SIG-M5 treated with dmso at 0.1 percent for 504 hours (cell line): ENCODE measurements around the gene CTDSPL.

Source experiments
- DNase-seq: peaks from one replicate; lab custom pipeline; 2025; ENCODE audit not compliant: unreplicated experiment; lab: John Stamatoyannopoulos, UW

The CTDSPL gene

DNA sequence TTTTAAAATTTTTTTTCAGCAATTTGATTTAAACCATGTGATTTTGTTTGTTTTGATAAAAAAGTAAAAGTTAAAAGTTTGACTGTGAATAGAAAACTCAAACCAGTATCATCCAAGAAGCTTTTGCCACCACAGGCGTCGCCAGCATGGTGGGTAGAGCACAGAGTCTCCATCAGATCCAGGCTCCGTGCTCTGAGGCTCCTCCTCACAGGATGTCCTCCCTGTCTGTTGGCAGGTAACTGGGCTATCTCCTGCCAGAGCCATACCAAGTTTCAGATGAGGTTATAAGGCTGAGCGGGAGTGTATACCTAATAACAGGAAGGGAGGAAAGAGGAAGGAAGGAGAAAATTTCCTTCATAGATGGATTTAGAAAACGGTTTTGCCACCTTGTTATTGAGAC is 28.8 kb downstream of the CTDSPL start:
- DNase-seq = no peak

- no peak for DNase-seq
Observed at GRCh38 chr3:37891227-37891626, 29.5 kb downstream of the CTDSPL start.

DNA sequence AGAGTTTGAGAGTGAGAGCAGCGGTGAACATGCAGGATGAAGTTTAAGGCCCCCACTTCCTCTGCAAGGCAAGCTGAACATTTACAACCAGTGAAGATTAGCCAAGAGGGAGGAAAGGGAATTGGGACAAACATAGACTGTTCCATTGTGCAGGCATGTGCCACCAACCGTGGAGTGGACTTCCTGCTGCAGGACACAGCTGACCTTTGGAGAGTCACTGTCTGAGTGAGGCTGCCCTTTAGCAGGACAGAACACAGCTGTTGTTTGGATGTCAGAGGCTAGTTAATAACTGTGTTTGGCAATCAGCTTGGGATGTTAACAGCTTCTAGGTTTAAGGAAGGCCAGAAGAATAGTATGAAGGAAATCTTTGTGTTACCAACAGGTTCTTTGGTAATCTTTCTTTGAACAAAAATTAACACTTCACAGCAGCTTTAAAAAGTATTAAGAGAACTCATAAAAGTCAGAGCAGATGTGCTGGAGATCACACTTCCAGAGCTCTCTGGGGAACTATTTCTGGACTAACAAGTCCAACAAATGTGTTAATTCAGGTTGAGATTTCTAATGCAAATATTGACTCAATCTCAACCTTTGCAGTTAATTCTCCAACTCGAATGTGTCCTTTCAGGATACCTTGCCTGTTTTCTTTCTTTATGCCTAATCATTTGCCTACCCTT is 31.4 kb downstream of the CTDSPL start:
- no peak for DNase-seq

DNA sequence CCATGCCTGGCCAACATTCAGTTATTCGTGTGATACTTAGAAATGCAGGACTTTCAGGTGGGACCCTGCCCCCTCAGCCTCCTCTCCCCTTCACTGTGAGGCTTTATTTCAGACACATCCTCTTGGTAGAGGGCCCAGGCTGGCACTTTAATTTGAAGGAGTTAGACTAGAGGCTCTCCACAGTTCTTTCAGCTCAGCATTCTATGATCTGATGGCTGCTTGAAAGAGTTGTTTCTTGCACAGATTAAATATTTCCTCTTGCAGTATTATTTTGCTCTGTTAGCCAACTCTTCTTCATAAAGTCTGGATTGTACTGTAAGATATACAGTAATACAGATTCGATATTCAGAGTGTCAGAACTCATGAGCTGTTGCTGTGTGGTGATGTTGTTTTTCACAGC is 35.1 kb downstream of the CTDSPL start:
- no peak for DNase-seq

- DNase-seq = no peak
Observed at GRCh38 chr3:37897763-37898162, 36.1 kb downstream of the CTDSPL start.

DNA sequence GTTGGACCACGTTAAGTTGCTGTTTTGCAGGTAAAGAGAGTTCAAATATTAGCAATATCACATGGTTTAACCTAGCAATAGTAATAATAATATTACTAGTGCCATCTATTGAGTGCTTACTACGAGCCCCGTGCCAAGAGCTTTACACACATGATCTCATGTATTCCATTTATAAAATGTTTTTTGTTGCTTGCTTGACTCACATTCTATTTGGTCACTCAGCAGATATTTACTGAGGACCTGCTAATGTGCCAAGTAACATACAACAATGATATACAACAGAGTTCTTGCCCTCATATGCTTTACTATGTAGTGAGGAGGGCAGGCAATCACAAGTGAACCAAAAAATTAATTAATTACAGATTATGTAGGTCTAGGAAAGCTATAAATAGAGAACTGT is 36.7 kb downstream of the CTDSPL start:
- no peak for DNase-seq

DNA sequence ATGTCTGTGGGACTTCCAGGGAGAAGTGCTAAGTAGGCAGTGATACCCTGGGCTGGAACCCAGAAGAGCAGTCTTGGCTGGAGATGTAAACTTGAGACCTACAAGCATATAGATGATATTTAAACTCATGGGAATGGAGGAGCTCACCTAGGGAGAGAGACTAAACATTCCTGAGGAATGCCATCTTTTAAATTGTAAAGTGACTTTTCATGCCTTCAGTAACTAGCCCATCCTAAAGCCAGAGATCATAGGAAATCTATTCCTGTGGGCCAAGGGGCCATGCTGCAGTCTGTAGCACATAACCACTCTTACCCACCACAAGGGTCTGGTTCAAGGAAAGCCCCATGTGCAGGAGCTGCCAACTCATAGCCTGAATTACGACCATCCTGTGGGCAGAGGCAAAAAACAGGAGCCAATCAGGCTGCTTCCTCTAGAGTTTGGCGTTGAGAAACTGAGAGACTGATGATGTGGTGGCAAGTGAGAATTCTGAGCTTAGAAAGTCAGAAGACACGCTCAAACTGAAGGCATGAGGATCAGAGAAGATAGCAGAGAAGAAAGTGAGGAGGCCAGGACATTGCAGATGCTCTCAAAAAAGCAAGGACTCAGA is 37.5 kb downstream of the CTDSPL start:
- no peak for DNase-seq

- no peak for DNase-seq
Observed at GRCh38 chr3:37899711-37900306, 38.1 kb downstream of the CTDSPL start.

- DNase-seq = no peak
Observed at GRCh38 chr3:37901721-37902120, 40.0 kb downstream of the CTDSPL start.

DNA sequence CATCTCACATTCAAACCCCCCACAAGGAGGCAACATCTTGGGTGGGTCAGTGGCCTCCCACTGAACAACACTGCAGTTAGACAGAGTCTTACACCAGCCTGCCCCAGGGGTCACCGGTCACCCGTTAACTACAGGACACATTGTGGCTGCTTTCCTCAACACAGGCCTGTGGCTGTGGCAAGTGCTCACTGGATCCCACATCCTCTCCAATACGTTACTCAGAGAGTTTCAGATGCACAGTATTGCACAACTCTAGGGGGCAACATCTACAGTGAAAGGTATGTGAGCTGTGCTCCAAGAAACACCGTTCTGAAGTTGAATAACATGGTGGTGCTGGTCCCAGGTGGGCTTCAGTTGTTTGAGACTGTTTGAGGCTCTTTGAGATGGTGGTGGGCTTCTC is 41.0 kb downstream of the CTDSPL start:
- DNase-seq = no peak

DNA sequence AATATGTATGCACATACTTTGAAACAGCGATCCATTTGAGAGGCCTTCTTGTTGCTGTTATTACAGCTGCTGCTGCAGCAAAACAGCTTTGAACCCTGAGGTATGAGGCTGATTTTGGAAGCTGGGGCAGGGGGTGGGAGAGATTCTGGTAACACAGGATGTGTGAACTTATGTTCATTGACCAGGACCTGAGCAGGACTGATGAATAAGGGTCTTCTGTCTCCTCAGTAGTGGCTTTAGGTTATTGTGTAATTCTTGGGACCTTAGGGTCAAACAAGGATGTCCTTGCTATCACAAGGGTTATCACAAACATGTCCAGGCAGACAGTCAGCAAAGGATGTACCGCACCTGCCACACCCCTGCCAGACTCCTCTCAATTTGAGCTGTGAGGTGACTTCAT is 41.6 kb downstream of the CTDSPL start:
- no peak for DNase-seq

DNA sequence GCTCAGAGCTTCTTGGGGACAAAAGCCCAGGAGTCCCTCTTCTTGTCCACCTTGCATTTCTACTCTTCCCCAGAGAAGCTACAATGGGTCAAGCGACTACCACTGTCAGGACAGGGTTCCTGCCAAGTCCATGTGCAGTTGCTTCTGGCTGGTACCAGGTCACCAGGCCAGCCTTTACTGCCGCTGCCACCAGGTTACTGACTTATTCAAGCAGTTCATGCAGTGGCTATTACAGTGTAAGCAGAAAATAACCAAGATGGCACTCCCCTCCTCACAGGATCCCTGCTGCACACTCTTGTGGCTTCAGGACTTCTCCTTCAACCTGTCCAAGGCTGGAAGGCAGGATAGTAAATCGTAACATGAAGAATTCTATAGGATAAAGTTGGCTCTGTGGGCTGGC is 42.1 kb downstream of the CTDSPL start:
- no peak for DNase-seq

GRCh38 chr3:37904601-37905000 is 42.9 kb downstream of the CTDSPL start:
- DNase-seq = no peak

DNA sequence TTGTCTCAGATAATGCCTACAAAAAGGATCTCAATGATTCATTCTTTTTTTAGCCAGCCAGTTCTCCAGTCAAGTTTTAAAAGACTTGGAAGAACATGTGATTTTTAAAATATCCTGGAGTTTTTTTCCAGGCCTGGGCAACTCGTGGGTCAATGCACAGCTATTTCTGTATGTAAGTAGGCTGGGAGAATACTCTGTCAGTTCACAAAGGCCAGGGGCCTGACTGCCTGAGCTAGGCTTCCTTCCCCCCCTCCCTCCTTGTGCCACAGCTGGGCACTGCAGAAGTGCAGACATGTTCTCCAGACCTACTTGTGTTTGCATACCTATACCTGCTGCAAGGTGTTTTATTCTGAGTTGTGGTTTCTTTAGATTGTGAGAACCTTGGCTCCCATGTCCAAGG is 43.7 kb downstream of the CTDSPL start:
- DNase-seq = no peak

DNA sequence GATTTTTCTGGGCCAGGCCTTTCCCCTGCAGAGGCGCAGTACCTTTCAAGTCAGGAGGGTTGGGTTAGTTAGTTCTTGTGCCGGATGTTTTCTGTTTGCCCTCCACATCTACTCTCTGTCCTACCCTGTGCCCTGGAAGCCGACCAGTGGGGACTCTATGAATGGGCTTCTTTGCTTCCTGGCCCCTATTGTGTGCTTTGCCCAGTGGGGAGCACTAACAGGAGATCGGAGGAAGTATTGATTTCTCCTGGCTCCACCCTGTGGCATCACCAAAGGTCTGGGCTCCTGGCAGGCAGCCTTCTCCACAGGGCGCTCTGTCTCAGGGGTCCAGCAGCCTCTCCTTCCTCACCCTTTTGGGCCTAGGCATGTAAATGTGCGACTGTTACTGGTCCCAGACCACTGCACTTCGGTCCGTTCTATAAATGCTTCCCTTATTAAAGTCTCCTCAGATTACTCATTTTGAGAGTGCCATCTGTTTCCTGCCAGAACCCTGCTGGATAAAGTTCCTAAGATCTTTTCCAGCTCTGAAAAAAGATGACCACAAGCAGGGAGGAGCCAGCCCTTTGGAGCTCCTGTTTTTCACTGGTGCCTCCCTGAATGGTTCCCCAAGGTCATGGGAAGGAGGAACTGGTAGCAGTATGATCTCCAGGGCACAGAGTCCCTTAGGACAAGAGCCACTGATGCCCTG is 44.5 kb downstream of the CTDSPL start:
- DNase-seq = no peak

GRCh38 chr3:37906734-37907282 is 45.1 kb downstream of the CTDSPL start:
- no peak for DNase-seq

- DNase-seq = no peak
Observed at GRCh38 chr3:37907371-37907770, 45.7 kb downstream of the CTDSPL start.

GRCh38 chr3:37907906-37908305 is 46.2 kb downstream of the CTDSPL start:
- no peak for DNase-seq

DNA sequence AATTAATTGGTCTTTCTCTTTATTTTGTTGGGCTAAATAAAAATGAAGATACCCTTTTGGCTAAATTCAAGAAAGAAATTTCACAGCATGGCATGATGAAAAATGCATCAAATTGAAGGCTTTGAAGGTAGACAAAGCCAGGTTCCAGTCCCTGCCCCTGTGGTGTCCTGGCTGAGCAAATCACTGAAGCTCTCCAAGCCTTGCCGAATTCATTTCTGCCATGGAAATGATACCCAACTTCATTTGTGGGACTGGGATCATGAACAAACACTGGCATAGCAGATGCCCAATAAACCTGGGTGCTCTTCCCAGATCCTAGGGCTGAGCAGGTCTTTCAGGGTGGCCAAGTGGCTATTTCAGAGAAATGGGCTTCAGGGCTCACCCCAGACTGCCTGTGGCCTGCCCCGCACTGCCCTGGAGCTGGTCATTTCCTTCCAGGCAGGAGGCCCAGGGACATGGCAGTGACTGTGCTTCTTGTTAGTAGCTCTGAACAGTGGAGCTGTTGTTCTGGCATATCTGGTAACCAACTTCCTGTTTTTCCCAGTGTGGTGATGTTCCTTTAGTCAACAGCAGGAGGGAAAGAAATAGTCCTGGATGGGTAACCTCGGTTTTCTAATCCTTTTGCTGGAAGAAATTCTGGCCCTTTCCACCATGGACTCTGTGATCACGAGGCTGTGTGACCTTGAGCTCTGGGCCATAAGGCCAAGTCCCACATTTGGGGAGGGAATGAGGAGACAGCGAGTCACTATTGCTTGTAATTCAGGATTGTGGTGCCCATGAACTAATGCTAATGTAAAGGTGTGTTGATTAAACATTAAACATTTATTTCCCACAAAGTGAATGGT is 47.6 kb downstream of the CTDSPL start:
- DNase-seq = peak; percentile 19

GRCh38 chr3:37910671-37911400 is 49.2 kb downstream of the CTDSPL start:
- DNase-seq = no peak
